Colon (tissue), 2 donors: Measurements from ENCODE around the gene CUX1.
"Not testable (repeated sequence)": the region's sequence is repeated elsewhere in the genome, so short reads cannot be mapped to it uniquely, and the experiment has no call there.

Experiments used
- FAIRE-seq: peaks from 2 replicates; lab custom pipeline; 2012; peaks lifted over from hg19 to GRCh38; lab: Jason Lieb, UNC
- donor health status: control.
- donor health status: control.

Gene CUX1

GRCh38 chr7:102289057-102289456 lies 471.6 kb downstream of the CUX1 start:
- no peak for FAIRE-seq

- FAIRE-seq, result no peak
Observed at GRCh38 chr7:102291056-102291915, 473.9 kb downstream of the CUX1 start.

GRCh38 chr7:102291916-102292267 lies 474.5 kb downstream of the CUX1 start:
- no peak for FAIRE-seq

GRCh38 chr7:102292813-102293798 lies 475.7 kb downstream of the CUX1 start:
- no peak for FAIRE-seq

- FAIRE-seq, result no peak
Observed at GRCh38 chr7:102294589-102294988, 477.2 kb downstream of the CUX1 start.

GRCh38 chr7:102295346-102296178 lies 478.1 kb downstream of the CUX1 start:
- FAIRE-seq, result no peak

- FAIRE-seq, result no peak
Observed at GRCh38 chr7:102296179-102296438, 478.7 kb downstream of the CUX1 start.

GRCh38 chr7:102296514-102296913 lies 479.1 kb downstream of the CUX1 start:
- FAIRE-seq, result no peak

GRCh38 chr7:102297487-102298218 lies 480.2 kb downstream of the CUX1 start:
- no peak for FAIRE-seq

- no peak for FAIRE-seq
Observed at GRCh38 chr7:102300643-102301221, 483.3 kb downstream of the CUX1 start.

GRCh38 chr7:102301367-102301766 lies 483.9 kb downstream of the CUX1 start:
- FAIRE-seq, result not testable (repeated sequence)

- no peak for FAIRE-seq
Observed at GRCh38 chr7:102302025-102302424, 484.6 kb downstream of the CUX1 start.

GRCh38 chr7:102303669-102304422 lies 486.4 kb downstream of the CUX1 start:
- FAIRE-seq, result no peak

- no peak for FAIRE-seq
Observed at GRCh38 chr7:102304668-102305067, 487.2 kb downstream of the CUX1 start.

- no peak for FAIRE-seq
Observed at GRCh38 chr7:102305414-102306268, 488.2 kb downstream of the CUX1 start.

GRCh38 chr7:102306916-102307677 lies 489.7 kb downstream of the CUX1 start:
- no peak for FAIRE-seq

- no peak for FAIRE-seq
Observed at GRCh38 chr7:102310414-102310815, 493.0 kb downstream of the CUX1 start.

GRCh38 chr7:102312317-102312716 lies 494.9 kb downstream of the CUX1 start:
- FAIRE-seq, result no peak
